ENCODE results near the gene HS3ST5. TPM values are rescaled to one million over a fixed set of nuclear protein-coding genes. Genes with fewer than 3 reads are reported as not detected.
"Not testable (repeated sequence)": the region's sequence is repeated elsewhere in the genome, so short reads cannot be mapped to it uniquely, and the experiment has no call there.

The HS3ST5 gene
- total RNA-seq, 1 donor from 2014 or later: not detected

- ATAC-seq (ENCODE audit: poor library complexity) (no peak), DNase-seq (no peak)
- intact Hi-C loops (cut with DNase I): no loop called here
Measured at GRCh38 chr6:114167583-114168576, 174.9 kb downstream of the HS3ST5 start.

- no peak for DNase-seq
- no peak for ATAC-seq (ENCODE audit: poor library complexity)
Measured at GRCh38 chr6:114164207-114164606, 178.6 kb downstream of the HS3ST5 start.

DNA sequence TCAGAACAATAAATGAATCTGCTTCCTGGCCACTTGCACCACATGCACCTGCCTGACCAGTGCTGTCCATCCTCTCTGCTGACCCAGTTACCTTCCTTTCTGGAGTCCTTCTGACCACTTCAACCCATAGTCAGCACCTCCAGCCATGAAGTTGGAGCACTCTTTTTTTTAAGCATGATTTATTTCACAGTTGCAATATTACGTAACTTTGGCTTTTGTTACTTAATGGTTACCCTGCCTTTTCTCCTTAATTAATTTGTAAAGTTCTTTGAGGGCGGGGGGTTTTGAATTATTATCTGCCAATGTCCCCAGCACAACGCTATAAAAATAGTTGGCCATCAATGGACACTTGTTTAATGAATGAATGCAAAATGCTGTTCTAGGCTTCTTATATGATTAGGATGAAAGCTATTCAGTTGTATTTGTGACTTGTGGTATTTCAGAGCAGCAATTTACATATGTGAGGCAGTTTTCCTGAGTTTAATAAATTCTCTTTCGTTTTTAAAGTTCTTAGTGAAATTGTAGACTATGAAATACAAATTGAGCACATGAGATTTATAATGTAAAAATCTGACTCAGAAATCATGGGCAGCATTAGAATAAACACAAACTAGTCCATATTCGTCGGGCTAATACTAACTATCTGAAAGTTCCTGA lies 180.0 kb downstream of the HS3ST5 start:
- DNase-seq: no peak
- ATAC-seq (ENCODE audit: poor library complexity): no peak
- intact Hi-C loops (cut with DNase I): no loop called here

More at GRCh38 chr6:114164207-114164606, 178.6 kb downstream of the HS3ST5 start:
- intact Hi-C loops (cut with DNase I): no loop called here

GRCh38 chr6:114160881-114161280 lies 181.9 kb downstream of the HS3ST5 start:
- DNase-seq (no peak), ATAC-seq (ENCODE audit: poor library complexity) (no peak)
- intact Hi-C loops (cut with DNase I): no loop called here

GRCh38 chr6:114159727-114160126 lies 183.1 kb downstream of the HS3ST5 start:
- no peak for DNase-seq
- intact Hi-C loops (cut with DNase I): no loop called here
- ATAC-seq (ENCODE audit: poor library complexity): no peak

- ATAC-seq (ENCODE audit: poor library complexity) (no peak), DNase-seq (no peak)
- intact Hi-C loops (cut with DNase I): no loop called here
Measured at GRCh38 chr6:114158838-114159694, 183.8 kb downstream of the HS3ST5 start.

DNA sequence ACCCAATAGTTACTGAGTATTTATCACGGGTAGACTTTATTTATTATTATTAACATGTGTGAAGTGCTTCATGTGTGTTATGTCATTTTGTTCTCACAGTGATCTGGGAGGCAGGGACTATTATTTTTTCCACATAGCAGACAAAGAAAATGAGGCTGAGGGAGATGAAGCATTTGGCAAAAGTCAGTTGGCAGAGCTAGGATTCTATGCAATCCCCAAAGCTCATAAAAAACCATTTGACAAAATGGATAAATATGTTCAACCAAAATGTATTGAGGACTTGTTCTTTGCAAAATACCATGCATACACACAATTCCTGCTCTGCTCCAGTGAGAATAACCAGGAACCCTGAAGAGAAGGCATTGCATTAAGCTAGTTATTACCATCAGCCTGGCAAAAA lies 184.4 kb downstream of the HS3ST5 start:
- DNase-seq (no peak), ATAC-seq (ENCODE audit: poor library complexity) (no peak)
- intact Hi-C loops (cut with DNase I): no loop called here

DNA sequence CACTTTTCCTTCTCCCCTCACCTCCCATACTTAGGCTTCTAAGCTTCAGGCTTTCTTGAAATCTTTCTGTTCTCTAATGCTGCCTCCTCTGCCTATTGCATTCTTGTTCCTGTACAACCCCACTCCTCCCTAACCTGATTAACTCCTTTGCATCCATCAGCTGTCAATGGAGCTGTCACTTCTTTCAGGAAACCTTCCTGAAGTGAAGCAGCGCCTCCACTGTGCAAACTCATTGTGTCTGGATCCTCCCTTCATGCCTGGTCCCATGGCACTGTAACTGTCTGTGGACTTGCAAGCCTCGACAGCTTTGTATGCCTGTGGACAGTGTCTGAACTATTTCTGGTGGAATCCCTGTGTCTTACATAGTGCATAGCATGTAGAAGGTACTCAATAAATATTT lies 185.0 kb downstream of the HS3ST5 start:
- no peak for ATAC-seq (ENCODE audit: poor library complexity)
- no peak for DNase-seq
- intact Hi-C loops (cut with DNase I): no loop called here

DNA sequence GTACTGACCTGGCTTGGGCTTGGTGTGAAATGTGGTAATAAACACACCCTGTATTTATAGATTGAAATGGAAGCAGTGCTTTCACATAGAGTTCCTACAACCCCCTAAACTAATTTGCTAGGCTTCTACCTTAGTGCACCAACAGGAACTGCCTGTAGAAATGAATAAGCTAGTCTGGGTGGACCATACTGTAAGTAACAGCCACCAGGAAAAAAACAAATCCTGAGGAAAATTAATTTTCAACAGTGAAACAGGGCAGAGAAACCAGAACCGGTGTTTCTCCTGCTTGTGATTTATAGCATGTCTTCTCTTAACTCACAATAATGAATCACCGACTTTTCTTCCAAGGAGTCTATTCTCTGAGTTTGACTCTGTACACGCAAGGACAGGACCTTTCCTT lies 187.1 kb downstream of the HS3ST5 start:
- no peak for DNase-seq
- intact Hi-C loops (cut with DNase I): no loop called here
- ATAC-seq (ENCODE audit: poor library complexity): no peak

- DNase-seq (no peak), ATAC-seq (ENCODE audit: poor library complexity) (no peak)
- intact Hi-C loops (cut with DNase I): no loop called here
Measured at GRCh38 chr6:114154812-114155211, 188.0 kb downstream of the HS3ST5 start.

GRCh38 chr6:114153448-114153847 lies 189.4 kb downstream of the HS3ST5 start:
- DNase-seq (no peak), ATAC-seq (ENCODE audit: poor library complexity) (no peak)
- intact Hi-C loops (cut with DNase I): no loop called here

DNA sequence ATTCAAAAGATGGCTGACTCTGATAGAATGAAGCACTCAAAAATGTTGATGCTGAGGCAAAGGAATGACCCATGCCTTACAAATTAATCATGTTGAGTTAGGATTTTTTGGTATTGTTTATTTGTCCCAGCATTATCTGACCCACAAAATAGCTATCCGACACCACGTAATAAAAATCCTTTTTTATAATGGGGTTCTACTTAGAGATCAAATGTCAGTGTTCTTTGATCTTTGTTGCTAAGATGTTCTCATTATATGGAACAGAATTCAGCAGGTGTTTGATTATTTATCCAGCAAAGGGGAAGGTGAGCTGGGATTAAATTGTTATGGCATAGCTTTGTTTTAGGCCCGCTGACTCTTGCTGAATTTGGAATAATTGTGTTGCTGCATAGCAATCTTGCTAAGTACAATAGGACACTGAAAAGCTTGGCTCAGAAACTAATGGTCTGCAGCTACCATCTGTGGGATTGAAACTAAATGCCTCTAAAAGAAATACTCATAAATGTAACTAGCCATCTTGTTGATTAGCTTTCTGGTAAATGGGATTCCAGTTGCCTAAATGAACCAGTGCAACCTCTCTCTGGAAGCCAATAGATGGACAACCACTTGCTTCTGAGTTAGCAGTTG lies 191.6 kb downstream of the HS3ST5 start:
- ATAC-seq (ENCODE audit: poor library complexity) (no peak), DNase-seq (no peak)
- intact Hi-C loops (cut with DNase I): no loop called here

- intact Hi-C loops (cut with DNase I); ATAC-seq (ENCODE audit: poor library complexity); DNase-seq: not testable (repeated sequence)
Measured at GRCh38 chr6:114149182-114149581, 193.6 kb downstream of the HS3ST5 start.

- ATAC-seq (ENCODE audit: poor library complexity) (no peak), DNase-seq (no peak)
- intact Hi-C loops (cut with DNase I): no loop called here
Measured at GRCh38 chr6:114144887-114145851, 197.7 kb downstream of the HS3ST5 start.

- ATAC-seq (ENCODE audit: poor library complexity) (no peak), DNase-seq (no peak)
Measured at GRCh38 chr6:114142258-114142657, 200.6 kb downstream of the HS3ST5 start.

DNA sequence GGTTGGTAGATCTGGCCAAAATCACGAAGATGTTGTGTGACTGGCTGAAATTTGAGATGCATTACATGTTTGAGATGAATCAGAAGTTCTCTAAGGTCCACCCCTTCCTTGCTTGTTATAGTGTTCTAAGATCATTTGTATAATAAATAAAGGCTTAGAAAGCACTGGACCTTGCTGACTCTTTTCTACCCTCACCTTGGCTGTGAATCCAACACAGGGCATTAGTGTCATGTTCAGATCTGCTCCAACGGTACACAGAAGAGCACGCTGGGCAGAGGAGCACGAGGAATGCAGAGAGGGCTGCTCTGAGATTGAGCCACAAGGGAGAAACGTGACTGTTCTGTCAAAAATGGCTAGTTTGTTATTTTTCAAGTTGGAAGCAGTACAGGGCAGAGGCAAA lies 202.4 kb downstream of the HS3ST5 start:
- no peak for DNase-seq
- no peak for ATAC-seq (ENCODE audit: poor library complexity)
- intact Hi-C loops (cut with DNase I): no loop called here

More at GRCh38 chr6:114142258-114142657, 200.6 kb downstream of the HS3ST5 start:
- intact Hi-C loops (cut with DNase I): no loop called here

GRCh38 chr6:114138577-114139248 lies 204.1 kb downstream of the HS3ST5 start:
- intact Hi-C loops (cut with DNase I): no loop called here
- ATAC-seq (ENCODE audit: poor library complexity): no peak

More at GRCh38 chr6:114138577-114139248, 204.1 kb downstream of the HS3ST5 start:
- no peak for DNase-seq

All from Right ventricle myocardium superior (tissue), 1 donor.